HEK293T (cell line): Measurements from ENCODE around the gene IL5.

Experiments
- BHLHE40 ChIP-seq: fragments of 450-650 bp; IDR thresholded peaks from 2 replicates; pipeline ENCODE4 v1.6.1; 2016; ENCODE audit warnings: mild to moderate bottlenecking, moderate library complexity, borderline replicate concordance
- ELF4 ChIP-seq: fragments of 450-650 bp; IDR thresholded peaks from 2 replicates; pipeline ENCODE4 v1.6.1; 2017; ENCODE audit warnings: antibody characterized with exemption

GRCh38 chr5:132540149-132540548, 3.2 kb downstream of the IL5 start:
- TF ChIP-seq BHLHE40 = no peak
- TF ChIP-seq ELF4 = no peak
